ENCODE measurements around the gene USP36. TPM values are rescaled to one million over a fixed set of nuclear protein-coding genes. Genes with fewer than 3 reads are reported as not detected.

USP36 gene
- total RNA-seq, 4 donors from 2014 or later = 36.7 to 63.6 (median 45.2) TPM

- 71 to 73% methylated on average over 9 of the region's 9 CpGs for WGBS, 2 donors
- TF ChIP-seq POLR2A (IDR thresholded peaks at IDR 0.05) = no peak
- no peak for TF ChIP-seq CTCF (IDR thresholded peaks at IDR 0.05)
- intact Hi-C loops (cut with DNase I; ENCODE audit: low total_unique reads) = no loop called here
- no peak overlapping the region for H3K4me3 ChIP-seq (ENCODE audit: low read depth, poor library complexity, severe bottlenecking)
- DNase-seq (ENCODE audit: low spot score in 2 of 2) = no peak
Measured at GRCh38 chr17:78844301-78845005, 3.8 kb upstream of the USP36 start.

GRCh38 chr17:78842881-78843565, 2.4 kb upstream of the USP36 start:
- intact Hi-C loops (cut with DNase I; ENCODE audit: low total_unique reads) = no loop called here
- WGBS, 2 donors = 43 to 49% methylated on average over 9 to 10 of the region's 10 CpGs
- H3K4me3 ChIP-seq (ENCODE audit: low read depth, poor library complexity, severe bottlenecking) = no peak overlapping the region
- no peak for DNase-seq (ENCODE audit: low spot score in 2 of 2)
- TF ChIP-seq POLR2A (IDR thresholded peaks at IDR 0.05) = no peak
- TF ChIP-seq CTCF (IDR thresholded peaks at IDR 0.05) = no peak

- no peak for DNase-seq (ENCODE audit: low spot score in 2 of 2)
- intact Hi-C loops (cut with DNase I; ENCODE audit: low total_unique reads) = no loop called here
- no CpG with 5 or more reads among the region's 35 CpGs for WGBS, 2 donors
- TF ChIP-seq POLR2A (IDR thresholded peaks at IDR 0.05) = no peak
- no peak for TF ChIP-seq CTCF (IDR thresholded peaks at IDR 0.05)
- H3K4me3 ChIP-seq (ENCODE audit: low read depth, poor library complexity, severe bottlenecking) = peak overlapping the region; percentile 75
Measured at GRCh38 chr17:78840530-78840779, 159 bp downstream of the USP36 start.

GRCh38 chr17:78839762-78840529, 668 bp downstream of the USP36 start:
- intact Hi-C loops (cut with DNase I; ENCODE audit: low total_unique reads) = loop anchor here (5.0 kb wide), 1 partner anchor 628 kb away; the partner anchor contains the start of gene BIRC5
- peak overlapping the region; percentile 75 for H3K4me3 ChIP-seq (ENCODE audit: low read depth, poor library complexity, severe bottlenecking)
- DNase-seq (ENCODE audit: low spot score in 2 of 2) = peak; percentile 43 to 94
- TF ChIP-seq CTCF (IDR thresholded peaks at IDR 0.05) (no peak), POLR2A (IDR thresholded peaks at IDR 0.05) (no peak)
- 0% methylated on average over 14 to 21 of the region's 73 CpGs for WGBS, 2 donors

- H3K4me3 ChIP-seq (ENCODE audit: low read depth, poor library complexity, severe bottlenecking) = peak overlapping the region; percentile 75
- TF ChIP-seq POLR2A (IDR thresholded peaks at IDR 0.05) (no peak), CTCF (IDR thresholded peaks at IDR 0.05) (no peak)
- 12% methylated on average over 11 of the region's 11 CpGs for WGBS, 2 donors
- intact Hi-C loops (cut with DNase I; ENCODE audit: low total_unique reads) = loop anchor here (5.0 kb wide), 1 partner anchor 627 kb away; the partner anchor contains the start of gene BIRC5
- no peak for DNase-seq (ENCODE audit: low spot score in 2 of 2)
Measured at GRCh38 chr17:78839235-78839761, 1.3 kb downstream of the USP36 start.

Data from lower leg skin (tissue), 4 donors.